ENCODE data around the gene RUFY1. TPM values are rescaled to one million over a fixed set of nuclear protein-coding genes. Genes with fewer than 3 reads are reported as not detected.
"Not testable (repeated sequence)": the region's sequence is repeated elsewhere in the genome, so short reads cannot be mapped to it uniquely, and the experiment has no call there.

RUFY1 gene
- total RNA-seq, 1 donor = 53.0 TPM

DNA sequence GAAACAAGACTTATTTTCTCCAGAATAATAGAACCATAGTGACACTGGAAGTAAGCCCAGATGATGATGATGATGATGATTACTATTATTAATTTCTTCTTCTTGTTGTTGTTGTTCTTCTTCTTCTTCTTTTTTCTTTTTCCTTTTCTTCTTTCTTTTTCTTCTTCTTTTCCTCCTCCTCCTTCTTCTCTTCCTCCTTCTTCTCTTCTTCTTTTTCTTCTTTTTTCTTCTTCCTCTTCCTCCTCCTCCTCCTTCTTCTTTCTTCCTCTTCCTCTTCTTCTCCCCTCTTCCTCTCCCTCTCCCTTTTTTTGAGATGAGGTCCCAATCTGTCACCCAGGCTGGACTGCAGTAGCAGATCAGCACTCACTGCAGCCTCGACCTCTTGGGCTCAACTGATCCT is 40.5 kb upstream of the RUFY1 start:
- no peak for TF ChIP-seq CTCF (IDR thresholded peaks at IDR 0.05; ENCODE audit: insufficient read depth, low read length)
- no peak for DNase-seq (ENCODE audit: low read depth)
- H3K4me3 ChIP-seq (ENCODE audit: low read depth, low read length) = no peak overlapping the region

- no peak for TF ChIP-seq CTCF (IDR thresholded peaks at IDR 0.05; ENCODE audit: insufficient read depth, low read length)
- H3K4me3 ChIP-seq (ENCODE audit: low read depth, low read length) = no peak overlapping the region
Measured at GRCh38 chr5:179512452-179513000, 37.8 kb upstream of the RUFY1 start.

DNA sequence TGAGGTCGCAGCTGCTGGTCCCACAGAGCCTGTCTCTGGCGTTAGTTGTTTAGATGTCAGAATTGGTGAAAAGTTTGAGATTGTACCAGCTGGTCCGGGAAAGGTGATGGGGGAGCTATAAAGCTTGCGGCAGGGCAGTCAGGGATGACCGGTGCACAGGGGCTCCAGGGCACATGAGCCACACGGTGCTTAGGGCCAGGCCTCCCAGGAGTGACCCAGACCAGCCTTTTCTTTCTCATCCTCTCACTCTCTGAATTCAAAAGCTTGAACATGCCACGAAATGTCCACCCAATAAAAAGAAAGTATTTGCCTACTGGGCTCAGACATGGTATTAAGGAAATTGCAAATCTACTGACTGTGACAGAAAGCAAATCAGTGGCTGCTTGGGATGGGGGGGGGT is 34.9 kb upstream of the RUFY1 start:
- not testable (repeated sequence) for DNase-seq (ENCODE audit: low read depth); H3K4me3 ChIP-seq (ENCODE audit: low read depth, low read length)

More at GRCh38 chr5:179512452-179513000, 37.8 kb upstream of the RUFY1 start:
- DNase-seq (ENCODE audit: low read depth) = no peak

DNA sequence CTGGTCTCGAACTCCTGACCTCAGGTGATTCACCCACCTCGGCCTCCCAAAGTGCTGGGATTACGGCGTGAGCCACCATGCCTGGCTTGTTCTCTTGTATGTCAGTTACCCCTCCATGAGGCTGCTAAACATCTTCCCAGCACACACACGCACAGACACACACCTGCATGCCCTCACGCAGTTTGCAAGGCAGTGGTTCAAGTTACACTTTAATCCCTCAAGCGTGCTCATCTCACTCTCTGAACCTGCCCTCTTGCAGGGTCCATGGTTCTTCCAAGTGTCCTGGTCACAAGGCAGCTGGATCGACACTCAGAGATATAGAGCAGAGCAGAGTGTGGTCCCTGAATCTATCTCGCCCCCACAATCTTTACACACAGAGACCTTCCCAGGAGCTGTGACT is 34.1 kb upstream of the RUFY1 start:
- no peak for DNase-seq (ENCODE audit: low read depth)
- no peak for TF ChIP-seq CTCF (IDR thresholded peaks at IDR 0.05; ENCODE audit: insufficient read depth, low read length)

GRCh38 chr5:179517746-179518145 is 32.6 kb upstream of the RUFY1 start:
- DNase-seq (ENCODE audit: low read depth); H3K4me3 ChIP-seq (ENCODE audit: low read depth, low read length): not testable (repeated sequence)

More for the DNA sequence above, 34.1 kb upstream of the RUFY1 start:
- H3K4me3 ChIP-seq (ENCODE audit: low read depth, low read length) = no peak overlapping the region

- H3K4me3 ChIP-seq (ENCODE audit: low read depth, low read length); DNase-seq (ENCODE audit: low read depth): not testable (repeated sequence)
Measured at GRCh38 chr5:179518369-179518768, 32.0 kb upstream of the RUFY1 start.

DNA sequence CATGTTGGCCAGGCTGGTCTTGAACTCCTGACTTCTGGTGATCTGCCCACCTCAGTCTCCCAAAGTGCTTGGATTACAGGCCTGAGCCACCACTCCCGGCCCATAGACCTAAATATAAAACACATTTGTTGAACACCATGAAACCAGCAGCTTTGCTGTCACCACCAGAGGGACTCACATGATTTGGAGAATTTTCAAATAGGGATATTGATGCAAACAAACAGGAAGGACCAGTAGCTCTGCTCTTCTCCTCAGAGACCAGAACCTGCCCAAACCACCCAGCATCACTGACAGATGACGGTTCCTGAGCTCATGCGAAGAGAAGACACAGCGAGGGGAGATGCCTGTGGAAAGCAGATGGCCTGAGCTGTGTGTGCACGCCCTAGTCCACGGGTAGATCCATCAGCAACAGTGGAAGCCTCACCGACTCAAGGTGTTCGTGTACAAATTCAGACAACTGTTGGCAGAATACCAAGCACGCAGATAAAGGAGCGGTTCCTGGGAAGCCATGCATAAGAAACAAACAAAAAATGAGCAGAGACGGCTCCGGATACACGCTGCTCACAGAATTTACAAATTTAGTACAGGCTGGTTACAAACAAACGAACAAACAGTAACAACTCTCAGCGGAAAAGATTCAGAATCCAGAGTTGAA is 30.8 kb upstream of the RUFY1 start:
- not testable (repeated sequence) for H3K4me3 ChIP-seq (ENCODE audit: low read depth, low read length); DNase-seq (ENCODE audit: low read depth)

DNA sequence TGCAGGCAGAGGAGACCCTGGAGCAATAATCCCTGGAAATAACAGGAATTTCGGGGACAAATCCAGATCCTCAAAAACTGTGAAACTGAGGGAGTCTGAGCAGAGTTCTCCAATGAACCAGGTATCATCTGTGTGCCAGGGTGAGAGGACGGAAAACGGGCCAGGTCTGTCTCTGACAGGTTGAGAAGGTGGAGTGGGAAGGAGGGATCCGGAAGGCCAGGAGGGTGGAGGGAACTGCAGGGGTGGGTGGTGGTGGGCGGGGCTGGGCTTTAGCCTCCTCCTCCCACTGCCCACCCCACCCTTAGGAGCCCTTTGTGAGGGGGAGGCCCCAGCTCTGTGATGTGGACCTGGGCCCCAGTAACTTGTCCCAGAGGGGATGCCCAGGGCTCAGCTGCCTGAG is 28.2 kb upstream of the RUFY1 start:
- not testable (repeated sequence) for DNase-seq (ENCODE audit: low read depth); H3K4me3 ChIP-seq (ENCODE audit: low read depth, low read length)

GRCh38 chr5:179526978-179527377 is 23.4 kb upstream of the RUFY1 start:
- no peak for DNase-seq (ENCODE audit: low read depth)
- H3K4me3 ChIP-seq (ENCODE audit: low read depth, low read length) = no peak overlapping the region
- no peak for TF ChIP-seq CTCF (IDR thresholded peaks at IDR 0.05; ENCODE audit: insufficient read depth, low read length)
